NCI-H2196 treated with DMSO at 0.1 percent for 48 hours (cell line): ENCODE results near the gene MRGPRE.

ENCODE experiments used
- DNase-seq: peaks from one replicate; lab custom pipeline; 2025; ENCODE audit not compliant: unreplicated experiment; lab: John Stamatoyannopoulos, UW

The MRGPRE gene

DNA sequence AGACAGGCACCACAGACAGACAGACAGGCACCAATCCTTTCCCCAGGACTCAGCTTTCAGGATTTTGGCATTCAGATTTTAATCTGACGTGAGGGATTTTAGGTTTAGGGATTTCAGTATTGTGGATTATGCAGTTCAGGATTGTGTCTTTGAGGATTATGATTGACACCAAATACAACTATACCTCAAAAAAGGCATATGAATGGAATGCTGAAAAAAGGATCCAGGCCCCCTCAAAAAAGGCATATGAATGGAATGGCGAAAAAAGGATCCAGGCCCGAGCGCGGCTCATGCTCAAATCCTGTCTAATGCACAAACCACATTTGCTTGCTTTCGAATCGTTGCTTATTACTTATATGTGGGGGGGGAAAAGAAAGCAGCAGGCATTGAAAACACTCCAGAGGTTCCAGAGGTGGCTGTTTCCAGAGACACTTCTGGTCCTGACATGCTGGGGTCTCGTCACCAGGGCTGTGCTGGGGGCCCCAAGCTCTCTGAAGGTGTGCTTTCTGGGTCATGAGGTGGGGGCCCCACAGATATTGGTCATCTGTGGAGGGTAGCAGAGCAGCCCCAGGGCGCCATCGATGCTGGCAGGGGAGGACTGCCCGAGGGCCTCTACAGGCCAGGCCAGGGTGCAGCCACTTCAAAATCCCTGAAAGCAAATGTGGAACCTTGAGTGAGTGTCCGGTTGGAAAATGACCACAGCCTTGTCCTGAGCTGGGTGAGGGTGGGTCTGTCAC is 50.3 kb downstream of the MRGPRE start:
- no peak for DNase-seq

DNA sequence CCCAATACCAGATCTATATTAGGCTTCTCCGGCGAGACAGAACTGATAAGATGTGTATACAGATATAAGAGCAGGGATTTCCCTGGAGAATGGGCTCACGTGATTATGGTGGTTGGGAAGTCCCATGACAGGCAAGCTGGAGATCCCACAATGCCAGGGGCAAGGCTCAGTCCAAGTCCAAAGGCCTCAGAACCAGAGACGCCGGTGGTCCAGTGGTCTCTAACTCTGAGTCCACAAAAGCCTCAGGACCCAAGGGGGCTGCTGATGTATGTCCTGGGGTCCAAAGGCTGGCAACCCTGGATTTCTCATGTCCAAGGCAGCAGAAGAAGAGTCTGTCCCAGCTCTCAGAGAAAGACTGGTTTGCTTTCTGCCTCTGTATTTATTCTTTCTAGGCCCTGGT is 51.3 kb downstream of the MRGPRE start:
- DNase-seq: no peak

- DNase-seq: no peak
Observed at GRCh38 chr11:3178349-3178748, 53.9 kb downstream of the MRGPRE start.

GRCh38 chr11:3177931-3178330 is 54.3 kb downstream of the MRGPRE start:
- DNase-seq: no peak
